CD4-positive, alpha-beta T cell (primary cell): ENCODE results near the gene SYT6. TPM values are rescaled to one million over a fixed set of nuclear protein-coding genes. Genes with fewer than 3 reads are reported as not detected.

Experiments used
- ATAC-seq: fragments of 200-7000 bp; cut with Tn5 transposase; one replicate; pipeline ENCODE4 v1.10.0; 2022; ENCODE audit warnings: mild to moderate bottlenecking; ENCODE audit not compliant: poor library complexity
- CTCF ChIA-PET: fragments of 350-600 bp; sonication (Branson Sonifier 250); formaldehyde crosslinking; loops from one replicate; lab custom pipeline; 2021; ENCODE audit warnings: antibody characterized with exemption, inconsistent platforms; lab: Charles Lee
- POLR2A ChIA-PET: fragments of 350-600 bp; sonication (Branson Sonifier 250); formaldehyde crosslinking; loops from one replicate; lab custom pipeline; 2021; ENCODE audit warnings: antibody characterized with exemption, inconsistent platforms; lab: Charles Lee
- DNase-seq, 14 experiments: peaks; one replicate each; pipeline ENCODE4 v3.0.0-alpha.2; 2013 to 2020; ENCODE audit warnings: mixed read lengths in 2 of 14
- H3K27ac ChIP-seq, 2 donors: one replicate each; pipeline versions ENCODE4 v1.5.1 to v1.7.0; 2013; ENCODE audit warnings: low read length in 2 of 2, low read depth in 1 of 2, mild to moderate bottlenecking in 1 of 2
- H3K27me3 ChIP-seq, 2 experiments: 1 replicate in 1 of 2; 2 replicates in 1 of 2; pipeline versions ENCODE4 v1.6.1 to v1.7.0; 2013; ENCODE audit warnings: low read length in 2 of 2, control low read depth in 1 of 2, mild to moderate bottlenecking in 1 of 2, moderate library complexity in 1 of 2; ENCODE audit not compliant: insufficient read depth in 2 of 2, control insufficient read depth in 1 of 2
- H3K36me3 ChIP-seq: one replicate; pipeline ENCODE4 v1.6.1; 2013; ENCODE audit warnings: low read length, control low read depth; ENCODE audit not compliant: insufficient read depth
- H3K4me1 ChIP-seq: one replicate; pipeline ENCODE4 v1.6.1; 2013; ENCODE audit warnings: low read length, control low read depth; ENCODE audit not compliant: insufficient read depth
- H3K4me3 ChIP-seq: one replicate; pipeline ENCODE4 v1.5.1; 2013; ENCODE audit warnings: mild to moderate bottlenecking, low read length, moderate library complexity
- H3K9me3 ChIP-seq, 2 experiments: 1 replicate in 1 of 2; 2 replicates in 1 of 2; pipeline versions ENCODE4 v1.6.1 to v1.7.0; 2013; ENCODE audit warnings: low read length in 2 of 2, mild to moderate bottlenecking in 2 of 2, control low read depth in 1 of 2, moderate library complexity in 1 of 2; ENCODE audit not compliant: control insufficient read depth in 1 of 2, insufficient read depth in 1 of 2
- H3K27ac Mint-ChIP-seq: one replicate; pipeline ENCODE4 v1.8.0; 2020; ENCODE audit warnings: mixed read lengths
- H3K27me3 Mint-ChIP-seq: one replicate; pipeline ENCODE4 v1.8.0; 2021; ENCODE audit warnings: mixed read lengths
- H3K36me3 Mint-ChIP-seq: one replicate; pipeline ENCODE4 v1.8.0; 2021; ENCODE audit warnings: low read depth, mixed read lengths
- H3K4me1 Mint-ChIP-seq: one replicate; pipeline ENCODE4 v1.8.0; 2021; ENCODE audit warnings: low read depth, mixed read lengths
- H3K4me3 Mint-ChIP-seq: one replicate; pipeline ENCODE4 v1.8.0; 2020; ENCODE audit warnings: mild to moderate bottlenecking, mixed read lengths
- H3K9me3 Mint-ChIP-seq: one replicate; pipeline ENCODE4 v1.8.0; 2020; ENCODE audit warnings: mixed read lengths
- CTCF ChIP-seq: fragments of 200-600 bp; IDR thresholded peaks from one replicate; pipeline ENCODE4 v1.8.0; 2022; ENCODE audit warnings: antibody characterized with exemption, mild to moderate bottlenecking
- intact Hi-C, 2 experiments: fragments of 100-400 bp; cut with DNase I in 1 of 2; cut with micrococcal nuclease in 1 of 2; formaldehyde crosslinking; loops; one replicate each; pipeline versions ENCODE4 v1.15.1 to v1.9.0; 2023 to 2025; cut with DNase I, micrococcal nuclease
- total RNA-seq, 174 experiments: library from RNA in 2 of 174; stranded (reverse) in 2 of 174; gene quantifications; one replicate each; pipeline ENCODE4 v1.2.3 and lab custom pipeline; 2021 to 2026

SYT6 gene
- total RNA-seq, 2 experiments from 2014 or later = not detected

DNA sequence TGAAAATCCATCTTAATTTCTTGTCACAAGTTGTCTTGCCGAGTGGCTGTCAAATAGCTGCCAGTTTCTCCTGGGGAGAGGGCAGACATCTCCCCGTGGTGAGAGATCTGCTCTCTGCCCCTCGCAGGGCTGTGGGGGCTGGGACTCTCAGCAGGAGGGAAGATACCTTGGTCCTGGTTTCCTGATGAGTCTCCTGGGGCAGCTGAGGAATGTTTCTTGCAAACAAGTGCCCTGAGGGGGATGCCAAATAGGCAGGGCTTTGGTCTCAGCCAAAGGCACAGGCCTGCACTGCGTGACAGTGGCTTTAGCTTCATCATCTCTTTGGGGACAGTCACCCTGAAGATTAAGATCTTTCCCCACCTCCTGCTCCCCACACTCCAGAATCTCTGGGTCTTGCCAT is 40.9 kb downstream of the SYT6 start:
- H3K36me3 ChIP-seq = no peaks in the 10 kb centered on the region
- H3K4me3 ChIP-seq = no peak overlapping the region
- no peak for TF ChIP-seq CTCF
- CTCF ChIA-PET = no interaction called here
- H3K27ac ChIP-seq = no peak overlapping the region
- H3K4me3 Mint-ChIP-seq = no peak overlapping the region
- H3K27me3 Mint-ChIP-seq = no peaks in the 10 kb centered on the region
- H3K27ac Mint-ChIP-seq = no peak overlapping the region
- no peaks in the 10 kb centered on the region for H3K9me3 Mint-ChIP-seq
- POLR2A ChIA-PET = no interaction called here
- no peaks in the 10 kb centered on the region for H3K36me3 Mint-ChIP-seq
- ATAC-seq (no peak), DNase-seq (no peak)
- peaks cover 0 to 2% of the 10 kb centered on the region in 2 experiments for H3K27me3 ChIP-seq
- no peaks in the 10 kb centered on the region for H3K9me3 ChIP-seq
- peaks cover 15% of the 10 kb centered on the region for H3K4me1 ChIP-seq
- H3K4me1 Mint-ChIP-seq = no peaks in the 10 kb centered on the region
- intact Hi-C loops = no loop called here

DNA sequence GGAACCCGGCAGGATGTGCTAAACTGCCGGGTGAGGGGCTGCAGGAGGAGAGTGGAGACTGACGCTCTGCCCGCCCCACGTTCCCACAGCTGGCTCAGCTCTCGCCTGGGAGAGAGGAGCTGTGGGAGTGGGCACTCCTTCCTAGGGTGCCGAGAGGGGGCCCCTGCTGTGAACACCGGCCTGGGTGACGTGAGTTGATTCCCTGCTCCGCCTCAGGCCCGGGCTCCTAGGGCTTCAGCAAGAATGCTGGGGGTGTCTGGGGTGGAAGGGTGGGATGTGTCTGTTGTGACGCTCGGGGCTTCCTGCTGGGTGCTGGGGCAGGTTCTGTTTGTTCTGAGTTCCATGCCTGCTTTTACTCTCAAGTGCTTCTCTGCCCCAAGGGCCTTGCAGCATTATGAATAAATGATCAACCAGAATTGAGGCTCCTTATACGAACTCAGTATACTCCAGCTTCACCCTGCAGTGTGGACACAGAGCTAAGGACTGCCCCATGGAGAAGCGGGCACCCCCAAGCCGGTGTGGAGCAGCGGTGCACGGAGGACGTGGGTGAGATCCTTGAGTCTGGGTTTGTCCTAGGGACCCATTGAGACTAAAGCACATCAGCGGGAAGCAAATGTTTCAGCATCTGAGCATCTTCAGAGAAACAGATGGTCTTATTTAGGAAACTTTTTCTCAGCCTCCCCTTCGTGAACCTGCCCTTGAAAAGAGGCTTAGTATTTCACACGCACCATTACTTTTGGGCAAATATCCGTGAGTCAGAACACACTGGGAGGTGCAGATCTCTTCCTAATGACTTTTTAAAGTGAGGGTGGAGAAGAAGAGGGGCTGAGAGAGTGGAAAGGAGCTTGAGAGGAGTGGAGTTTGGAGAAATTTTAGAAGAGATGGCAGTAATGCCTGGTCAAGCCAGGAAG is 41.7 kb downstream of the SYT6 start:
- intact Hi-C loops = no loop called here
- CTCF ChIA-PET = no interaction called here
- Mint-ChIP-seq H3K4me3 (no peak overlapping the region), H3K4me1 (no peaks in the 10 kb centered on the region), H3K36me3 (no peaks in the 10 kb centered on the region), H3K9me3 (no peaks in the 10 kb centered on the region), H3K27me3 (no peaks in the 10 kb centered on the region), H3K27ac (no peak overlapping the region)
- Histone ChIP-seq H3K4me1 (peaks cover 15% of the 10 kb centered on the region), H3K36me3 (no peaks in the 10 kb centered on the region), H3K9me3 (no peaks in the 10 kb centered on the region), H3K4me3 (no peak overlapping the region), H3K27me3 (peaks cover 0 to 2% of the 10 kb centered on the region in 2 experiments), H3K27ac (no peak overlapping the region)
- TF ChIP-seq CTCF = no peak
- no peak for DNase-seq
- POLR2A ChIA-PET = no interaction called here
- ATAC-seq = no peak

- intact Hi-C loops = no loop called here
- Histone ChIP-seq H3K27me3 (no peaks in the 10 kb centered on the region), H3K27ac (no peak overlapping the region), H3K9me3 (no peaks in the 10 kb centered on the region), H3K36me3 (no peaks in the 10 kb centered on the region), H3K4me3 (no peak overlapping the region), H3K4me1 (peaks cover 15% of the 10 kb centered on the region)
- no peak for TF ChIP-seq CTCF
- DNase-seq (no peak), ATAC-seq (no peak)
- ChIA-PET POLR2A (no interaction called here), CTCF (no interaction called here)
- Mint-ChIP-seq H3K9me3 (no peaks in the 10 kb centered on the region), H3K27ac (no peak overlapping the region), H3K4me3 (no peak overlapping the region), H3K27me3 (no peaks in the 10 kb centered on the region), H3K36me3 (no peaks in the 10 kb centered on the region), H3K4me1 (no peaks in the 10 kb centered on the region)
Measured at GRCh38 chr1:114109981-114110380, 43.7 kb downstream of the SYT6 start.
